Parathyroid adenoma (tissue), 2 donors: ENCODE data around the gene ZIM2.
A peak's percentile ranks its signal among the peaks of the same experiment; 100 is the strongest.

ENCODE experiments used
- H2AFZ ChIP-seq: fragments of 300-600 bp; sonication (generic); one replicate; pipeline ENCODE4 v1.7.0; 2017; ENCODE audit warnings: antibody characterized with exemption, mild to moderate bottlenecking
- H3K27ac ChIP-seq: fragments of 300-600 bp; sonication (generic); one replicate; pipeline ENCODE4 v1.7.0; 2017
- H3K27me3 ChIP-seq: fragments of 300-600 bp; sonication (generic); one replicate; pipeline ENCODE4 v1.7.0; 2017; ENCODE audit warnings: low read length; ENCODE audit not compliant: control insufficient read depth, insufficient read depth
- H3K36me3 ChIP-seq: fragments of 300-600 bp; sonication (generic); one replicate; pipeline ENCODE4 v1.7.0; 2017; ENCODE audit warnings: low read length; ENCODE audit not compliant: control insufficient read depth, insufficient read depth
- H3K4me1 ChIP-seq: fragments of 300-600 bp; sonication (generic); one replicate; pipeline ENCODE4 v1.7.0; 2017; ENCODE audit warnings: control low read depth
- H3K4me2 ChIP-seq: fragments of 300-600 bp; sonication (generic); one replicate; pipeline ENCODE4 v1.7.0; 2017; ENCODE audit warnings: low read length
- H3K4me3 ChIP-seq: fragments of 300-600 bp; sonication (generic); one replicate; pipeline ENCODE4 v1.7.0; 2017; ENCODE audit warnings: low read depth, low read length
- H3K79me2 ChIP-seq: fragments of 300-600 bp; sonication (generic); one replicate; pipeline ENCODE4 v1.7.0; 2017; ENCODE audit warnings: control low read depth
- H3K9ac ChIP-seq: fragments of 300-600 bp; sonication (generic); one replicate; pipeline ENCODE4 v1.7.0; 2017; ENCODE audit warnings: mild to moderate bottlenecking
- H3K9me3 ChIP-seq: fragments of 300-600 bp; sonication (generic); one replicate; pipeline ENCODE4 v1.7.0; 2017; ENCODE audit warnings: low read length; ENCODE audit not compliant: control insufficient read depth
- TF ChIP-seq, protein P1 (sequence below): fragments of 300-600 bp; sonication (generic); IDR thresholded peaks from one replicate; pipeline ENCODE4 v1.7.0; 2017; ENCODE audit warnings: antibody characterized with exemption, mild to moderate bottlenecking
- donor health status: primary hyperparathyroidism.

Gene ZIM2

GRCh38 chr19:56748378-56748777, 92.1 kb downstream of the ZIM2 start:
- H3K9me3 ChIP-seq, result no peaks in the 10 kb centered on the region
- no peaks in the 10 kb centered on the region for H3K36me3 ChIP-seq
- no peaks in the 10 kb centered on the region for H3K79me2 ChIP-seq
- no peaks in the 10 kb centered on the region for H3K4me1 ChIP-seq
- no peak overlapping the region for H3K4me2 ChIP-seq
- H3K27ac ChIP-seq, result no peak overlapping the region
- no peak overlapping the region for H3K4me3 ChIP-seq
- H3K27me3 ChIP-seq, result no peaks in the 10 kb centered on the region
- no peak overlapping the region for H3K9ac ChIP-seq
- peak overlapping the region; percentile 8 for H2AFZ ChIP-seq
- TF ChIP-seq, protein P1, sequence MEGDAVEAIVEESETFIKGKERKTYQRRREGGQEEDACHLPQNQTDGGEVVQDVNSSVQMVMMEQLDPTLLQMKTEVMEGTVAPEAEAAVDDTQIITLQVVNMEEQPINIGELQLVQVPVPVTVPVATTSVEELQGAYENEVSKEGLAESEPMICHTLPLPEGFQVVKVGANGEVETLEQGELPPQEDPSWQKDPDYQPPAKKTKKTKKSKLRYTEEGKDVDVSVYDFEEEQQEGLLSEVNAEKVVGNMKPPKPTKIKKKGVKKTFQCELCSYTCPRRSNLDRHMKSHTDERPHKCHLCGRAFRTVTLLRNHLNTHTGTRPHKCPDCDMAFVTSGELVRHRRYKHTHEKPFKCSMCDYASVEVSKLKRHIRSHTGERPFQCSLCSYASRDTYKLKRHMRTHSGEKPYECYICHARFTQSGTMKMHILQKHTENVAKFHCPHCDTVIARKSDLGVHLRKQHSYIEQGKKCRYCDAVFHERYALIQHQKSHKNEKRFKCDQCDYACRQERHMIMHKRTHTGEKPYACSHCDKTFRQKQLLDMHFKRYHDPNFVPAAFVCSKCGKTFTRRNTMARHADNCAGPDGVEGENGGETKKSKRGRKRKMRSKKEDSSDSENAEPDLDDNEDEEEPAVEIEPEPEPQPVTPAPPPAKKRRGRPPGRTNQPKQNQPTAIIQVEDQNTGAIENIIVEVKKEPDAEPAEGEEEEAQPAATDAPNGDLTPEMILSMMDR, result peak; percentile 67

GRCh38 chr19:56746367-56746766, 94.2 kb downstream of the ZIM2 start:
- TF ChIP-seq, protein P1, result no peak
- no peaks in the 10 kb centered on the region for H3K36me3 ChIP-seq
- H3K27me3 ChIP-seq, result no peaks in the 10 kb centered on the region
- H3K9me3 ChIP-seq, result no peaks in the 10 kb centered on the region
- no peak overlapping the region for H3K4me2 ChIP-seq
- H3K27ac ChIP-seq, result no peak overlapping the region
- no peak overlapping the region for H3K4me3 ChIP-seq
- no peaks in the 10 kb centered on the region for H3K79me2 ChIP-seq
- no peak overlapping the region for H3K9ac ChIP-seq
- no peaks in the 10 kb centered on the region for H3K4me1 ChIP-seq
- no peak overlapping the region for H2AFZ ChIP-seq

DNA sequence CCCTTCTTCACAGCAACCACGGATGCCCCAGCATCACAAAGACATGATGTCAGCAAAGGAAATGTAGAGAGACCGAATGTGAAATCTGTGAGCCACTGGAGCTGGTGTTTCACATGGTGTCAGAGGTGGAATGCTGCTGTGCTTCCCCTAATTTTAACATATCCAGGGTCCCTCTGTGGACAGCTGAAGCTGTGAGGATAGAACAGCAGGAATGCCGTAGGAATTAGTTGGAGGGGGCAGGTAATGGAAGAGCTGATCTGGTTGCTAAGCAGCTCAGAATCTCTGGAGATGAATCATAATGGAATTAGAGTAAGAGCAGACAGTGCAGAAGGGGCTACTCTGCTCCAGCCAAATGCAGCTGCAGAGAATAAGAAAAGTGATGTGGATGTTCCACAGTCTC, 100.0 kb downstream of the ZIM2 start:
- no peak overlapping the region for H2AFZ ChIP-seq
- H3K4me1 ChIP-seq, result no peaks in the 10 kb centered on the region
- no peaks in the 10 kb centered on the region for H3K79me2 ChIP-seq
- TF ChIP-seq, protein P1, result no peak
- no peak overlapping the region for H3K9ac ChIP-seq
- no peaks in the 10 kb centered on the region for H3K36me3 ChIP-seq
- H3K4me3 ChIP-seq, result no peak overlapping the region
- no peaks in the 10 kb centered on the region for H3K9me3 ChIP-seq
- no peak overlapping the region for H3K27ac ChIP-seq
- no peaks in the 10 kb centered on the region for H3K27me3 ChIP-seq
- no peak overlapping the region for H3K4me2 ChIP-seq

DNA sequence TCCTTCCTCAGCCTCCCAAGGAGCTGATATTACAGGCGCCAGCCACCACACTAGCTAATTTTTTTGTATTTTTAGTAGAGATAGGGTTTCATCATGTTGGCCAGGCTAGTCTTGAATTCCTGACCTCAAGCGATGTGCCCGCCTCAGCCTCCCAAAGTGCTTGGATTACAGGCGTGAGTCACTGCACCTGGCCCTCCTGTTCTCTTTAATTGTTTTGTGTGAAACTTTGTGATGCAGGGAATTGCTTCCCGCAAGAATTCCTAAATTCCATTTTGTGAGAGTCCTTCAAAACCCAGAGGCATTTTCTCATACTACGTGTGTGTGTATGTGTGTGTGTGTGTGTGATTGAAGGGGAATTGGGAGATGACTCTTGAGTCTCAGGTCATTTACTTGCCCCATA, 104.0 kb downstream of the ZIM2 start:
- H2AFZ ChIP-seq, result no peak overlapping the region
- H3K27me3 ChIP-seq, result no peaks in the 10 kb centered on the region
- TF ChIP-seq, protein P1, result no peak
- H3K79me2 ChIP-seq, result no peaks in the 10 kb centered on the region
- H3K9ac ChIP-seq, result no peak overlapping the region
- H3K4me3 ChIP-seq, result no peak overlapping the region
- no peak overlapping the region for H3K27ac ChIP-seq
- H3K4me2 ChIP-seq, result no peak overlapping the region
- no peaks in the 10 kb centered on the region for H3K9me3 ChIP-seq
- H3K4me1 ChIP-seq, result no peaks in the 10 kb centered on the region
- no peaks in the 10 kb centered on the region for H3K36me3 ChIP-seq

DNA sequence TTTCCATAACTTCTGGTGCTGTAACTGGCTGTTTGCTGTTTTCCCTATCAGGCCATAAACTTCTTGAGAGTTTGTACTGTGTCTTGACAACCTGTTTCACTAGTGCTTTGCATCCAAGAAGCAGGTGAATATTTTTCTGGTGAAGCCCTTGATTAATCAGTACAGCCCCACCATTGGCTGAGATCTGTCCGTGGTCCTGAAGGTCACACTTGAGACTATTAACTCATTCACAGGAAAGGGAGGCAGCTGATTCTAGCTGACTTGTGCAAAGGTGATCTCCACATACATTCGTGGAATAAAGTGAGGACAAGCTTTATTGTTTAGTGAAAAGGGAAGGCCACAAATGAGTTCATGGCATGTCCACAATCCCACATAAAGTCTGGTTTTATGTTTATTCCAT, 107.5 kb downstream of the ZIM2 start:
- Histone ChIP-seq H3K27me3 (no peaks in the 10 kb centered on the region), H3K9me3 (no peaks in the 10 kb centered on the region), H3K9ac (no peak overlapping the region), H3K79me2 (no peaks in the 10 kb centered on the region), H3K4me1 (no peaks in the 10 kb centered on the region), H2AFZ (no peak overlapping the region), H3K36me3 (no peaks in the 10 kb centered on the region), H3K4me3 (no peak overlapping the region), H3K27ac (no peak overlapping the region), H3K4me2 (no peak overlapping the region)
- TF ChIP-seq, protein P1, result no peak
